OCI-LY7 (cell line): Measurements from ENCODE around the gene DUSP2. TPM values are rescaled to one million over a fixed set of nuclear protein-coding genes. Genes with fewer than 3 reads are reported as not detected.

Experiments
- BruUV-seq: library from RNA; stranded (reverse); fragments of 400-500 nt; replicated peaks from 2 replicates; lab custom pipeline; 2021; lab: Mats Ljungman, UMichigan
- CTCF ChIA-PET: fragments of 300-600 bp; sonication (Branson Sonifier 250); formaldehyde crosslinking; loops from one replicate; lab custom pipeline; 2022; ENCODE audit warnings: antibody characterized with exemption; ENCODE audit not compliant: unreplicated experiment; lab: Charles Lee
- POLR2A ChIA-PET: fragments of 300-600 bp; sonication (Branson Sonifier 250); formaldehyde crosslinking; loops from one replicate; lab custom pipeline; 2022; ENCODE audit warnings: antibody characterized with exemption; lab: Charles Lee
- DNase-seq: peaks from one replicate; pipeline ENCODE4 v3.0.0-alpha.2; 2015; ENCODE audit warnings: low spot score
- H2AFZ ChIP-seq: fragments of 200-600 bp; sonication (generic), shearing (Covaris generic); 2 replicates; pipeline ENCODE4 v1.6.1; 2014; ENCODE audit warnings: mild to moderate bottlenecking, antibody characterized with exemption, low read length, moderate library complexity
- H3K27ac ChIP-seq: fragments of 200-600 bp; sonication (generic); 2 replicates; pipeline ENCODE4 v1.5.1; 2014; ENCODE audit warnings: mixed run types, low read depth, mild to moderate bottlenecking, moderate library complexity, low read length, inconsistent platforms; ENCODE audit not compliant: poor library complexity, severe bottlenecking
- H3K36me3 ChIP-seq: fragments of 200-600 bp; sonication (generic); 2 replicates; pipeline ENCODE4 v1.6.1; 2014; ENCODE audit warnings: mild to moderate bottlenecking, antibody characterized with exemption, low read length, moderate library complexity, mixed read lengths; ENCODE audit not compliant: insufficient read depth
- H3K4me1 ChIP-seq: fragments of 200-600 bp; sonication (generic); 2 replicates; pipeline ENCODE4 v1.5.1; 2014; ENCODE audit warnings: mild to moderate bottlenecking, low read length; ENCODE audit not compliant: insufficient read depth, poor library complexity, severe bottlenecking
- H3K4me2 ChIP-seq: fragments of 200-600 bp; sonication (generic); 2 replicates; pipeline ENCODE4 v1.6.1; 2014; ENCODE audit warnings: mild to moderate bottlenecking, low read length
- H3K4me3 ChIP-seq: fragments of 200-600 bp; sonication (generic); 2 replicates; pipeline ENCODE4 v1.5.1; 2014; ENCODE audit warnings: mild to moderate bottlenecking, low read depth, low read length; ENCODE audit not compliant: poor library complexity, severe bottlenecking
- H3K79me2 ChIP-seq: fragments of 200-600 bp; sonication (generic); 2 replicates; pipeline ENCODE4 v1.6.1; 2016; ENCODE audit warnings: low read depth, mild to moderate bottlenecking, low read length, moderate library complexity, mixed read lengths; ENCODE audit not compliant: insufficient read depth
- H3K9me2 ChIP-seq: fragments of 200-600 bp; sonication (generic); 2 replicates; pipeline ENCODE4 v1.6.1; 2016; ENCODE audit warnings: mild to moderate bottlenecking, low read length, mixed read lengths; ENCODE audit not compliant: insufficient read depth
- H3K9me3 ChIP-seq: fragments of 200-600 bp; sonication (generic); 2 replicates; pipeline ENCODE4 v1.6.1; 2014; ENCODE audit warnings: mild to moderate bottlenecking, mixed run types, low read length, mixed read lengths
- H4K20me1 ChIP-seq: fragments of 200-600 bp; sonication (generic); 2 replicates; pipeline ENCODE4 v1.6.1; 2014; ENCODE audit warnings: mild to moderate bottlenecking, antibody characterized with exemption, low read length, moderate library complexity, mixed read lengths; ENCODE audit not compliant: insufficient read depth
- CTCF ChIP-seq: fragments of 200-600 bp; sonication (generic); conservative IDR thresholded peaks from 2 replicates; pipeline ENCODE4 v1.5.1; 2014; ENCODE audit warnings: mild to moderate bottlenecking, antibody characterized with exemption, low read length, moderate library complexity, mixed read lengths
- EZH2phosphoT487 ChIP-seq: fragments of 200-600 bp; sonication (generic); IDR thresholded peaks from 2 replicates; pipeline ENCODE4 v1.6.1; 2018; ENCODE audit warnings: low read depth, borderline replicate concordance, mild to moderate bottlenecking, mixed run types, antibody characterized with exemption, low read length, moderate library complexity, mixed read lengths
- intact Hi-C: fragments of 100-400 bp; cut with micrococcal nuclease; formaldehyde crosslinking; loops from one replicate; pipeline ENCODE4 v1.10.0; 2022; ENCODE audit not compliant: unreplicated experiment
- total RNA-seq, 2 experiments: library from RNA; depleted of rRNA in 1 of 2; stranded (reverse); fragments of >200 nt in 1 of 2; shearing (Covaris generic) in 1 of 2; gene quantifications; 2 replicates each; pipeline ENCODE4 v1.2.3, GENCODE V29; 2014 to 2022

The DUSP2 gene
- total RNA-seq, 2 experiments from 2014 or later: 37.3 to 110 TPM

GRCh38 chr2:96117701-96118588 is 27.3 kb downstream of the DUSP2 start:
- BruUV-seq: no TSS peak
- TF ChIP-seq EZH2phosphoT487 (no peak), CTCF (peak; percentile 62)
- Histone ChIP-seq H3K4me2 (peak overlapping the region; percentile 79), H3K9me2 (no peaks in the 10 kb centered on the region), H3K4me1 (peaks cover 18% of the 10 kb centered on the region), H3K27ac (no peak overlapping the region), H3K36me3 (no peaks in the 10 kb centered on the region), H3K79me2 (no peaks in the 10 kb centered on the region), H3K4me3 (peak overlapping the region; percentile 70), H2AFZ (no peak overlapping the region; the same call in 1 of the 2 replicates), H4K20me1 (no peaks in the 10 kb centered on the region), H3K9me3 (no peaks in the 10 kb centered on the region)
- ChIA-PET CTCF (interaction anchor here (0.6 to 1.2 kb wide), 2 partner anchors 21 to 126 kb away, joined by 3 to 4 read pairs; no protein-coding TSS in a partner anchor), POLR2A (interaction anchor here (0.6 kb wide), 1 partner anchor 35 kb away, joined by 4 read pairs; no protein-coding TSS in a partner anchor)
- peak; percentile 33 for DNase-seq
- intact Hi-C loops: loop anchor here (2.0 kb wide), 1 partner anchor 125 kb away; no protein-coding TSS in a partner anchor

- Histone ChIP-seq H3K9me2 (no peaks in the 10 kb centered on the region), H3K4me1 (peaks cover 18% of the 10 kb centered on the region), H4K20me1 (no peaks in the 10 kb centered on the region), H3K4me3 (peak overlapping the region; percentile 70), H3K79me2 (no peaks in the 10 kb centered on the region), H3K27ac (no peak overlapping the region), H3K9me3 (no peaks in the 10 kb centered on the region), H3K4me2 (peak overlapping the region; percentile 79), H3K36me3 (no peaks in the 10 kb centered on the region), H2AFZ (peak overlapping the region; percentile 67)
- BruUV-seq: no TSS peak
- CTCF ChIA-PET: interaction anchor here (1.2 kb wide), 1 partner anchor 125 kb away, joined by 4 read pairs; no protein-coding TSS in a partner anchor
- peak; percentile 70 for DNase-seq
- intact Hi-C loops: loop anchor here (2.0 kb wide), 1 partner anchor 124 kb away; no protein-coding TSS in a partner anchor
- no peak for TF ChIP-seq EZH2phosphoT487
- peak; percentile 84 for TF ChIP-seq CTCF
- POLR2A ChIA-PET: no interaction called here
Measured at GRCh38 chr2:96116879-96117533, 28.2 kb downstream of the DUSP2 start.
